GM18505 (cell line): ENCODE results near the gene FARSB.
"Not testable (repeated sequence)": the region's sequence is repeated elsewhere in the genome, so short reads cannot be mapped to it uniquely, and the experiment has no call there.

Source experiments
- ATAC-seq: cut with Tn5 transposase; IDR thresholded peaks from one replicate; pipeline ENCODE4 v1.9.1; 2021; ENCODE audit not compliant: unreplicated experiment
- POLR2A ChIP-seq: IDR thresholded peaks from 4 replicates; pipeline ENCODE4 v1.6.1; 2011; ENCODE audit warnings: borderline replicate concordance; ENCODE audit not compliant: insufficient read depth, insufficient read length; ENCODE audit errors: extremely low read depth

The FARSB gene

GRCh38 chr2:222610746-222611145, 45.1 kb downstream of the FARSB start:
- no peak for TF ChIP-seq POLR2A
- ATAC-seq = no peak

- TF ChIP-seq POLR2A = no peak
- no peak for ATAC-seq
These were observed 46.5 kb downstream of the FARSB start for GRCh38 chr2:222609381-222609780.

DNA sequence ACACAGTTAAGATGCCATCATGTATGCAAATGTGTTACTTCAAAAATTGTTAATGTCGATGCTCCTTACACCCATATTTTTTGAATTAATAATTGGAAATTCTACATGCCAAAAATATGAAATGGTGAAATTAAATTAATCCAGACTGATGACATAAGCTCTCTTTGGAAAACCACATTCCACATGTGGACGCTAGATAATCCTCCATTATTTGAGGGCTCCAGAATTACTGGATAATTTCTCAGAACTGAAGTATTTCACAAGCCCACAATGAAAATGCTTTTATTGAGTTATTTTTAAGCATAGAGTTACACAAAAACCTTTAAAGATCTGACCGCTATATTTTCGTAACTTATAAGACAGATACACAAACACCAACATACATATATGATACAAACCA, 47.8 kb downstream of the FARSB start:
- no peak for TF ChIP-seq POLR2A
- ATAC-seq = no peak

DNA sequence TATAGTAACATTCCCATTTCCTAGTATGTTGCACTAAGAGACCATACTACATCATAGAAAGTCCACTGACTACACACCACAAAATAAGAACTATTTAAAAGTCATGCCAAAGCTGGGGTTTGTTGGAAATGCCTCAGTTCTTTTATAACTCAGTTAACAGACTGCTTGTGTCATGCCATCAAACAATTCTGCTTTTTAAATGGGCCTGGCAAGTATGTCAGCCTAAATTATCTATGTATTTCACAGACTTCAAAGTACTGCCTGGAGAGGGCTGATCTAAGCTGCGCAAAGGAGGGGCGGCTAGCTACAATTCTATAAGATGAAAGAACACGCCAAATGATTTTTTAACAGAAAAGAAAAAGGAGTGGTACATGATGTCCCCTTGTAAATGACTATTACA, 49.6 kb downstream of the FARSB start:
- no peak for ATAC-seq
- no peak for TF ChIP-seq POLR2A

GRCh38 chr2:222604749-222605515, 51.0 kb downstream of the FARSB start:
- ATAC-seq = no peak

GRCh38 chr2:222603501-222603900, 52.4 kb downstream of the FARSB start:
- no peak for TF ChIP-seq POLR2A
- no peak for ATAC-seq

More at GRCh38 chr2:222604749-222605515, 51.0 kb downstream of the FARSB start:
- TF ChIP-seq POLR2A = no peak

DNA sequence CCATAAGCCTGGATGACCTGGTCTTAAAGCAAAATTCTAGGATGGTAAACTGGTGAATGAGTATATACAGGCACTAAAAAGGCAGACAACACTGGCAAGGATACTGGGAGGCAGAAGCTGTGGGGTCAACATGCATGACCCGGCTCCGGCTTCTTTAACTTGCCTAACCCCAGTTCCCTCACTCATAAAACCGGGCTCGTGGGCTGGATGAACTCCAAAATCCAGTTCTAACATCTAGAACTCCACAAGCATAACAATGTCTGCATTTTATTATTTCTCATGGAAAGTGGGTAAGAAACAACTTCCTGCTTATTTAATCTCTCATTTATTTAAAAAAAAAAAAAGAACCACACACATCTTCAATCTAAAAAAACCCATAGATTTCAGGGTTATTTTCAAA, 57.3 kb downstream of the FARSB start:
- no peak for ATAC-seq
- no peak for TF ChIP-seq POLR2A

DNA sequence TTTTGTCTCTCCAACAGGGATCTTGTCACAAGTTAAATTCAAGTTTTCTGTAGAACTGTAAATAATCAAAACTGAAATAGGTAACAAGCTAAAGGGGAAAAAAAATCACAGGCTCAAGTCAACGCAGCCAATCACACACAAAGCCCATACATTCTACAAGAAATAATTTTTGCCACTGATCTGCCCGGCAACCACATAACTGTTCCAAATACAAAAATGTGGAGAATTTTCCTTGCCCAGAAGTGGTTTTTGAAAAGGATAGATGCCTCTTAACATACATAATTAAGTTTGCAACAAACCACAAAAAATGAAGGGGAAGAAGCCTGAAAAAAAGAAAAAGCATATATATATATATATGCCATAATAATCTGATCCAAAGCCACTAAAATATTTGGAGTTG, 60.3 kb downstream of the FARSB start:
- TF ChIP-seq POLR2A = no peak
- no peak for ATAC-seq

DNA sequence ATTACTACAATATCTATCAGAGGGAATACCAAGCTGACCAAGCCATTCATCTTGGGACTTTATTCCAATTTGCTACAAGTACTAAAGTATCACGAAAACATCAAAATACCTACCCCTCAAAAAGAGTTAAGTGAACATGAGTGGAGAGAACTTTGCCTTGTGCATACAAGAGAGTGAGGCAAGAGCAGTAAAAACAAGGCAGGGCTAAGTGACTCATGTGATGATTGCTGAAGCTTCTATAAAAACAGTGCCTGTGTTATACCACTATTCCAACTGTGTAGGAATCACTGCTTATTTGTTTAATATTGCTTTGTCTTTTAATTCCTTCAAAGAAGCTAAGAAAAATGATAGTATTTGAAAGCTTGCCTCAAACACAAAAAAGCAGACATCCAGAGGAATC, 61.2 kb downstream of the FARSB start:
- TF ChIP-seq POLR2A = no peak
- ATAC-seq = no peak

DNA sequence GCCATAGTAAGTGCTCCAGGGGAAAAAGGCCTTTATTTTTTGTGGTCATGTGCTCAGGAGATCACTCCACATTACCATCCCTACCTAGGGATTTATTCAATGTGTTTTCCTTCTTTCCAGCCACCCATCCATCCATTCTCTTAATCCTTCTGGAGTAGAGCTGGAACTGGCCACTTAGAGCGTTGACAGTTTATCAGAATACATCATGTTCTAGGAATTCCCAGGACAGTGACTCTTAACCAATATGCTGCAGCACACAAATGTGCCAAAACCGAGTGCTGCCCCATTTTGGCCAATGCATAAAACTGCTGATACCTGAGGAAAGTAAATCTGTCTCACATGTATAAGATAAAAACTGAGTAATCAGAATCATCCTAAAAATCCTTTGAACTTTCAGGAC, 63.7 kb downstream of the FARSB start:
- TF ChIP-seq POLR2A = no peak
- no peak for ATAC-seq

DNA sequence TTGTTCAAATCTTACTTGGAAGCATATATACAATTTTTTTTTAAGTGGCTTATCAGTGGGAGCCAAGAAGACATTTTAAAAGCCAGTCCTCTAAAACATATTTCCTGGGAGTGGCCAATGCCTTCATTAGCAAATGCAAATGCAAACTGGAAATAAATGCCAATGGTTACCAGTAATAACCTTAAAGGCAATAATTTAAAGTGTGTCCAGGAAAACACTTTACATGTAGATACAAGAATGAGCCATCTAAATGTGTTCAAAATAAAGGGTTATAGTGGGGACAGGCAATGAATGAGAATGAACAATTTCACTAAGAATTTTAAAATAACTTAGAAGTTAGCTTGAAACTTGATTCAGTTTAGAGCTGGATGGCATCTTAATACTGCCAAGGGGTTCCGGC, 64.2 kb downstream of the FARSB start:
- no peak for TF ChIP-seq POLR2A
- no peak for ATAC-seq

GRCh38 chr2:222584589-222584988, 71.3 kb downstream of the FARSB start:
- ATAC-seq = not testable (repeated sequence)

- TF ChIP-seq POLR2A = no peak
- ATAC-seq = no peak
These were observed 73.0 kb downstream of the FARSB start for GRCh38 chr2:222582928-222583327.

- no peak for ATAC-seq
- no peak for TF ChIP-seq POLR2A
These were observed 78.6 kb downstream of the FARSB start for GRCh38 chr2:222577341-222577740.
